ENCODE results near the gene PRKCB.
A peak's percentile ranks its signal among the peaks of the same experiment; 100 is the strongest.
"Not testable (repeated sequence)": the region's sequence is repeated elsewhere in the genome, so short reads cannot be mapped to it uniquely, and the experiment has no call there.

The PRKCB gene

GRCh38 chr16:24001710-24002109, 165.9 kb downstream of the PRKCB start:
- no peak for DNase-seq
- no peak for TF ChIP-seq GATA1 (IDR thresholded peaks at IDR 0.05; ENCODE audit: low read depth, low read length)
- no peak for TF ChIP-seq POLR2A (IDR thresholded peaks at IDR 0.05; ENCODE audit: low read length)

GRCh38 chr16:24002619-24003018, 166.8 kb downstream of the PRKCB start:
- no peak for TF ChIP-seq GATA1 (IDR thresholded peaks at IDR 0.05; ENCODE audit: low read depth, low read length)
- no peak for TF ChIP-seq POLR2A (IDR thresholded peaks at IDR 0.05; ENCODE audit: low read length)

GRCh38 chr16:24005577-24005976, 169.8 kb downstream of the PRKCB start:
- no peak for TF ChIP-seq GATA1 (IDR thresholded peaks at IDR 0.05; ENCODE audit: low read depth, low read length)
- no peak for TF ChIP-seq POLR2A (IDR thresholded peaks at IDR 0.05; ENCODE audit: low read length)
- no peak for DNase-seq

More at GRCh38 chr16:24002619-24003018, 166.8 kb downstream of the PRKCB start:
- peak; percentile 15 to 49 for DNase-seq

GRCh38 chr16:24007391-24007790, 171.6 kb downstream of the PRKCB start:
- DNase-seq = no peak
- TF ChIP-seq GATA1 (IDR thresholded peaks at IDR 0.05; ENCODE audit: low read depth, low read length) (no peak), POLR2A (IDR thresholded peaks at IDR 0.05; ENCODE audit: low read length) (no peak)

GRCh38 chr16:24007934-24008333, 172.2 kb downstream of the PRKCB start:
- no peak for TF ChIP-seq POLR2A (IDR thresholded peaks at IDR 0.05; ENCODE audit: low read length)
- TF ChIP-seq GATA1 (IDR thresholded peaks at IDR 0.05; ENCODE audit: low read depth, low read length) = no peak
- DNase-seq = no peak

- TF ChIP-seq POLR2A (IDR thresholded peaks at IDR 0.05; ENCODE audit: low read length) (no peak), GATA1 (IDR thresholded peaks at IDR 0.05; ENCODE audit: low read depth, low read length) (no peak)
- no peak for DNase-seq
These were observed 173.3 kb downstream of the PRKCB start for GRCh38 chr16:24009098-24009497.

GRCh38 chr16:24009955-24010354, 174.2 kb downstream of the PRKCB start:
- no peak for DNase-seq
- TF ChIP-seq GATA1 (IDR thresholded peaks at IDR 0.05; ENCODE audit: low read depth, low read length) (no peak), POLR2A (IDR thresholded peaks at IDR 0.05; ENCODE audit: low read length) (no peak)

- no peak for TF ChIP-seq POLR2A (IDR thresholded peaks at IDR 0.05; ENCODE audit: low read length)
- TF ChIP-seq GATA1 (IDR thresholded peaks at IDR 0.05; ENCODE audit: low read depth, low read length) = no peak
- DNase-seq = peak; percentile 76 to 89
These were observed 174.8 kb downstream of the PRKCB start for GRCh38 chr16:24010440-24011089.

GRCh38 chr16:24011237-24011636, 175.5 kb downstream of the PRKCB start:
- TF ChIP-seq POLR2A (IDR thresholded peaks at IDR 0.05; ENCODE audit: low read length) (no peak), GATA1 (IDR thresholded peaks at IDR 0.05; ENCODE audit: low read depth, low read length) (no peak)
- no peak for DNase-seq

GRCh38 chr16:24013054-24013636, 177.4 kb downstream of the PRKCB start:
- no peak for TF ChIP-seq GATA1 (IDR thresholded peaks at IDR 0.05; ENCODE audit: low read depth, low read length)
- no peak for DNase-seq

GRCh38 chr16:24013864-24014645, 178.3 kb downstream of the PRKCB start:
- TF ChIP-seq GATA1 (IDR thresholded peaks at IDR 0.05; ENCODE audit: low read depth, low read length) = no peak
- no peak for DNase-seq

- not testable (repeated sequence) for DNase-seq
These were observed 179.2 kb downstream of the PRKCB start for GRCh38 chr16:24014955-24015354.

GRCh38 chr16:24015923-24016322, 180.1 kb downstream of the PRKCB start:
- no peak for DNase-seq
- TF ChIP-seq GATA1 (IDR thresholded peaks at IDR 0.05; ENCODE audit: low read depth, low read length) (no peak), POLR2A (IDR thresholded peaks at IDR 0.05; ENCODE audit: low read length) (no peak)

GRCh38 chr16:24018485-24018884, 182.7 kb downstream of the PRKCB start:
- DNase-seq = no peak
- TF ChIP-seq POLR2A (IDR thresholded peaks at IDR 0.05; ENCODE audit: low read length) = no peak
- TF ChIP-seq GATA1 (IDR thresholded peaks at IDR 0.05; ENCODE audit: low read depth, low read length) = no peak

- no peak for TF ChIP-seq GATA1 (IDR thresholded peaks at IDR 0.05; ENCODE audit: low read depth, low read length)
- no peak for TF ChIP-seq POLR2A (IDR thresholded peaks at IDR 0.05; ENCODE audit: low read length)
- no peak for DNase-seq
These were observed 187.0 kb downstream of the PRKCB start for GRCh38 chr16:24022797-24023196.
